NCI-H524 (cell line): Measurements from ENCODE around the gene AMACR.
A peak's percentile ranks its signal among the peaks of the same experiment; 100 is the strongest.

Source experiments
- DNase-seq, 2 experiments: peaks; one replicate each; lab custom pipeline; 2025; lab: John Stamatoyannopoulos, UW

AMACR gene

GRCh38 chr5:34007201-34007620 lies 639 bp downstream of the AMACR start:
- peak in 1 of 2 experiments; percentile 38 for DNase-seq

- peak in 1 of 2 experiments; percentile 28 for DNase-seq
Observed at GRCh38 chr5:34005681-34006080, 2.2 kb downstream of the AMACR start.

- DNase-seq = no peak
Observed at GRCh38 chr5:34005211-34005610, 2.6 kb downstream of the AMACR start.

GRCh38 chr5:34003941-34004340 lies 3.9 kb downstream of the AMACR start:
- no peak for DNase-seq

- DNase-seq = no peak
Observed at GRCh38 chr5:34002629-34003328, 5.1 kb downstream of the AMACR start.

- DNase-seq = peak; percentile 94 to 98
Observed at GRCh38 chr5:34001241-34001841, 6.5 kb downstream of the AMACR start.

GRCh38 chr5:33999978-34000377 lies 7.9 kb downstream of the AMACR start:
- no peak for DNase-seq

- peak; percentile 31 to 75 for DNase-seq
Observed at GRCh38 chr5:33997331-33997983, 10.4 kb downstream of the AMACR start.

GRCh38 chr5:33995865-33996264 lies 12.0 kb downstream of the AMACR start:
- no peak for DNase-seq

- DNase-seq = peak; percentile 3 to 20
Observed at GRCh38 chr5:33994845-33995244, 13.0 kb downstream of the AMACR start.

- no peak for DNase-seq
Observed at GRCh38 chr5:33992864-33993263, 15.0 kb downstream of the AMACR start.

- DNase-seq = no peak
Observed at GRCh38 chr5:33985447-33985846, 22.4 kb downstream of the AMACR start.

- DNase-seq = no peak
Observed at GRCh38 chr5:33984671-33985124, 23.2 kb downstream of the AMACR start, which contains the start of gene SLC45A2. SLC45A2 (minus strand) TSS chr5:33984693; CDS start chr5:33984583, 110 bp downstream.

GRCh38 chr5:33984178-33984577 lies 23.7 kb downstream of the AMACR start:
- no peak for DNase-seq

GRCh38 chr5:33981408-33982162 lies 26.3 kb downstream of the AMACR start:
- DNase-seq = no peak

- DNase-seq = no peak
Observed at GRCh38 chr5:33980030-33980429, 27.8 kb downstream of the AMACR start.

GRCh38 chr5:33978306-33978705 lies 29.5 kb downstream of the AMACR start:
- no peak for DNase-seq

- DNase-seq = no peak
Observed at GRCh38 chr5:33976307-33976706, 31.5 kb downstream of the AMACR start.

- no peak for DNase-seq
Observed at GRCh38 chr5:33975852-33976251, 32.0 kb downstream of the AMACR start.

- DNase-seq = no peak
Observed at GRCh38 chr5:33973271-33973670, 34.6 kb downstream of the AMACR start.

- peak; percentile 58 to 73 for DNase-seq
Observed at GRCh38 chr5:33969572-33970452, 38.0 kb downstream of the AMACR start.
